Mesenchymal stem cell (in vitro differentiated cells and primary cell): Measurements from ENCODE around the gene JMJD8.
A peak's percentile ranks its signal among the peaks of the same experiment; 100 is the strongest.

Experiments used
- DNase-seq: peaks from one replicate; pipeline ENCODE4 v3.0.0-alpha.2; 2013
- H2AFZ ChIP-seq: one replicate; pipeline ENCODE4 v1.6.1; 2013; ENCODE audit warnings: low read depth, mild to moderate bottlenecking, control low read depth, inconsistent platforms, low read length, moderate library complexity
- H2AK5ac ChIP-seq: 2 replicates; pipeline ENCODE4 v1.6.1; 2013; ENCODE audit warnings: low read length, moderate library complexity, mild to moderate bottlenecking, inconsistent platforms; ENCODE audit not compliant: severe bottlenecking
- H2BK120ac ChIP-seq: one replicate; pipeline ENCODE4 v1.6.1; 2013; ENCODE audit warnings: low read depth, mild to moderate bottlenecking, inconsistent platforms, low read length, moderate library complexity
- H2BK12ac ChIP-seq, 2 experiments: one replicate each; pipeline ENCODE4 v1.6.1; 2013; ENCODE audit warnings: inconsistent platforms in 2 of 2, low read length in 2 of 2, mild to moderate bottlenecking in 2 of 2, moderate library complexity in 2 of 2, control low read depth in 1 of 2
- H2BK15ac ChIP-seq: one replicate; pipeline ENCODE4 v1.6.1; 2013; ENCODE audit warnings: mild to moderate bottlenecking, low read depth, inconsistent platforms; ENCODE audit not compliant: poor library complexity, severe bottlenecking
- H2BK5ac ChIP-seq: 2 replicates; pipeline ENCODE4 v1.6.1; 2013; ENCODE audit warnings: low read depth, mild to moderate bottlenecking, low read length, control low read depth, inconsistent platforms; ENCODE audit not compliant: poor library complexity, severe bottlenecking
- H3K14ac ChIP-seq, 2 experiments: one replicate each; pipeline ENCODE4 v1.6.1; 2013; ENCODE audit warnings: inconsistent platforms in 2 of 2, low read length in 2 of 2, control low read depth in 1 of 2, mild to moderate bottlenecking in 1 of 2, moderate library complexity in 1 of 2
- H3K18ac ChIP-seq, 2 experiments: one replicate each; pipeline ENCODE4 v1.6.1; 2013; ENCODE audit warnings: inconsistent platforms in 2 of 2, low read length in 2 of 2, control low read depth in 1 of 2, low read depth in 1 of 2, mild to moderate bottlenecking in 1 of 2
- H3K23ac ChIP-seq, 2 experiments: one replicate each; pipeline ENCODE4 v1.6.1; 2013; ENCODE audit warnings: inconsistent platforms in 2 of 2, low read length in 2 of 2, mild to moderate bottlenecking in 2 of 2, moderate library complexity in 2 of 2, control low read depth in 1 of 2
- H3K27ac ChIP-seq: 2 replicates; pipeline ENCODE4 v1.5.1; 2013; ENCODE audit warnings: mild to moderate bottlenecking, moderate library complexity, low read length, control low read depth, inconsistent platforms; ENCODE audit not compliant: poor library complexity, severe bottlenecking
- H3K27me3 ChIP-seq, 2 experiments: 2 replicates each; pipeline versions ENCODE4 v1.6.1 to v1.7.0; 2013; ENCODE audit warnings: low read length in 2 of 2, mild to moderate bottlenecking in 2 of 2, moderate library complexity in 2 of 2, control low read depth in 1 of 2, inconsistent platforms in 1 of 2; ENCODE audit not compliant: control insufficient read depth in 1 of 2, insufficient read depth in 1 of 2
- H3K36me3 ChIP-seq, 2 experiments: 2 replicates each; pipeline versions ENCODE4 v1.6.1 to v1.7.0; 2013; ENCODE audit warnings: low read length in 2 of 2, control low read depth in 1 of 2, inconsistent platforms in 1 of 2, low read depth in 1 of 2, mild to moderate bottlenecking in 1 of 2; ENCODE audit not compliant: insufficient read depth in 2 of 2, control insufficient read depth in 1 of 2
- H3K4ac ChIP-seq, 2 experiments: one replicate each; pipeline ENCODE4 v1.6.1; 2013; ENCODE audit warnings: inconsistent platforms in 2 of 2, low read length in 2 of 2, mild to moderate bottlenecking in 2 of 2, moderate library complexity in 2 of 2, control low read depth in 1 of 2, low read depth in 1 of 2
- H3K4me1 ChIP-seq: 2 replicates; pipeline ENCODE4 v1.6.1; 2013; ENCODE audit warnings: low read depth, low read length, control low read depth; ENCODE audit not compliant: control insufficient read depth, insufficient read depth
- H3K4me2 ChIP-seq: 2 replicates; pipeline ENCODE4 v1.6.1; 2013; ENCODE audit warnings: low read length, mild to moderate bottlenecking, inconsistent platforms; ENCODE audit not compliant: poor library complexity, severe bottlenecking
- H3K4me3 ChIP-seq, 2 experiments: 2 replicates each; pipeline versions ENCODE4 v1.5.1 to v1.7.0; 2013; ENCODE audit warnings: low read length in 2 of 2, mild to moderate bottlenecking in 2 of 2, control low read depth in 1 of 2, low read depth in 1 of 2; ENCODE audit not compliant: insufficient read depth in 1 of 2
- H3K79me1 ChIP-seq: replicated peaks from 2 replicates; pipeline ENCODE4 v1.6.1; 2013; ENCODE audit warnings: mild to moderate bottlenecking, control low read depth, low read length, inconsistent platforms; ENCODE audit not compliant: poor library complexity, severe bottlenecking
- H3K9ac ChIP-seq: 2 replicates; pipeline ENCODE4 v1.7.0; 2013; ENCODE audit warnings: mild to moderate bottlenecking, low read length, moderate library complexity
- H3K9me3 ChIP-seq: 2 replicates; pipeline ENCODE4 v1.7.0; 2013; ENCODE audit warnings: mild to moderate bottlenecking, low read length; ENCODE audit not compliant: control insufficient read depth
- H4K8ac ChIP-seq: one replicate; pipeline ENCODE4 v1.6.1; 2013; ENCODE audit warnings: inconsistent platforms, mild to moderate bottlenecking, low read length, moderate library complexity
- H4K91ac ChIP-seq: one replicate; pipeline ENCODE4 v1.6.1; 2013; ENCODE audit warnings: mild to moderate bottlenecking, low read length, inconsistent platforms
- WGBS: methylation state at CpG from one replicate; pipeline ENCODE4 v1.1.7; 2013; ENCODE audit warnings: mixed read lengths; 5-methylcytosine and 5-hydroxymethylcytosine counted together

JMJD8 gene

GRCh38 chr16:700684-701584, 16.8 kb upstream of the JMJD8 start:
- Histone ChIP-seq H2AK5ac (no peak overlapping the region), H3K4me1 (peaks cover 6% of the 10 kb centered on the region), H3K23ac (no peak overlapping the region), H2BK12ac (no peak overlapping the region), H2BK5ac (no peak overlapping the region), H2BK120ac (no peak overlapping the region), H3K4me3 (no peak overlapping the region), H3K9me3 (no peaks in the 10 kb centered on the region), H2BK15ac (no peak overlapping the region), H3K27me3 (peaks cover 71 to 74% of the 10 kb centered on the region in 2 experiments), H3K4ac (no peak overlapping the region), H3K36me3 (peaks cover 0 to 3% of the 10 kb centered on the region in 2 experiments), H3K27ac (no peak overlapping the region), H2AFZ (no peak overlapping the region), H3K14ac (no peak overlapping the region), H4K8ac (no peak overlapping the region), H3K4me2 (peak overlapping the region; percentile 8), H3K79me1 (no peaks in the 10 kb centered on the region), H3K9ac (no peak overlapping the region), H3K18ac (no peak overlapping the region), H4K91ac (no peak overlapping the region)
- DNase-seq: no peak
- 12% methylated on average over 67 of the region's 76 CpGs for WGBS

- WGBS: 78% methylated on average over 19 of the region's 19 CpGs
- H3K23ac ChIP-seq: peak overlapping the region in 1 of 2 experiments; percentile 9
- no peak overlapping the region for H2BK12ac ChIP-seq
- H3K4ac ChIP-seq: no peak overlapping the region
- H3K4me3 ChIP-seq: no peak overlapping the region
- H3K36me3 ChIP-seq: peaks cover 0 to 3% of the 10 kb centered on the region in 2 experiments
- no peak for DNase-seq
- H4K8ac ChIP-seq: no peak overlapping the region
- no peak overlapping the region for H2AK5ac ChIP-seq
- H3K79me1 ChIP-seq: no peaks in the 10 kb centered on the region
- H3K14ac ChIP-seq: no peak overlapping the region
- peaks cover 77 to 83% of the 10 kb centered on the region in 2 experiments for H3K27me3 ChIP-seq
- no peak overlapping the region for H2BK5ac ChIP-seq
- no peak overlapping the region for H2AFZ ChIP-seq
- no peak overlapping the region for H3K4me2 ChIP-seq
- no peak overlapping the region for H4K91ac ChIP-seq
- no peak overlapping the region for H2BK120ac ChIP-seq
- peaks cover 15% of the 10 kb centered on the region for H3K4me1 ChIP-seq
- H3K9me3 ChIP-seq: no peaks in the 10 kb centered on the region
- no peak overlapping the region for H3K9ac ChIP-seq
- no peak overlapping the region for H2BK15ac ChIP-seq
- no peak overlapping the region for H3K18ac ChIP-seq
- H3K27ac ChIP-seq: no peak overlapping the region
These were observed 15.0 kb upstream of the JMJD8 start for GRCh38 chr16:698911-699671.

GRCh38 chr16:695355-696089, 11.4 kb upstream of the JMJD8 start:
- Histone ChIP-seq H2BK12ac (no peak overlapping the region), H4K8ac (no peak overlapping the region), H2BK120ac (no peak overlapping the region), H3K18ac (no peak overlapping the region), H3K4me3 (peak overlapping the region in 1 of 2 experiments; percentile 30), H3K4me2 (no peak overlapping the region), H3K36me3 (peaks cover 0 to 3% of the 10 kb centered on the region in 2 experiments), H2AK5ac (no peak overlapping the region), H3K9ac (no peak overlapping the region), H3K4me1 (peaks cover 19% of the 10 kb centered on the region), H2BK5ac (no peak overlapping the region), H3K27me3 (peaks cover 69 to 71% of the 10 kb centered on the region in 2 experiments), H3K9me3 (no peaks in the 10 kb centered on the region), H3K23ac (no peak overlapping the region), H2BK15ac (no peak overlapping the region), H2AFZ (no peak overlapping the region), H3K14ac (peak overlapping the region in 1 of 2 experiments; percentile 4), H4K91ac (no peak overlapping the region), H3K79me1 (no peaks in the 10 kb centered on the region), H3K27ac (no peak overlapping the region), H3K4ac (no peak overlapping the region)
- 5% methylated on average over 58 of the region's 71 CpGs for WGBS
- no peak for DNase-seq
